Stimulated activated CD4-positive, alpha-beta T cell treated with anti-CD3 and anti-CD28 coated beads, TNF-alpha, amount 100 ng/mL, for 24 hours (primary cell): ENCODE data around the gene FSHR.

Source experiments
- DNase-seq, 3 experiments: peaks; one replicate each; pipeline ENCODE4 v3.0.0-alpha.2; 2020; ENCODE audit warnings: low read depth in 3 of 3

Gene FSHR

GRCh38 chr2:49154140-49154539 is at the start of gene FSHR:
Gene FSHR (minus strand): TSS chr2:49154515. CDS start chr2:49154417, 98 bp downstream.
- no peak for DNase-seq

- no peak for DNase-seq
Measured at GRCh38 chr2:49199266-49199665, 45.0 kb upstream of the FSHR start.

GRCh38 chr2:49194701-49195100 is 40.4 kb upstream of the FSHR start:
- no peak for DNase-seq

GRCh38 chr2:49192036-49192435 is 37.7 kb upstream of the FSHR start:
- DNase-seq = no peak

GRCh38 chr2:49189512-49190225 is 35.4 kb upstream of the FSHR start:
- DNase-seq = no peak

- DNase-seq = no peak
Measured at GRCh38 chr2:49186050-49186648, 31.8 kb upstream of the FSHR start.

GRCh38 chr2:49178656-49179055 is 24.3 kb upstream of the FSHR start:
- DNase-seq = no peak

- no peak for DNase-seq
Measured at GRCh38 chr2:49177194-49177593, 22.9 kb upstream of the FSHR start.

GRCh38 chr2:49175831-49176230 is 21.5 kb upstream of the FSHR start:
- DNase-seq = no peak

- DNase-seq = no peak
Measured at GRCh38 chr2:49174750-49175149, 20.4 kb upstream of the FSHR start.

- DNase-seq = no peak
Measured at GRCh38 chr2:49167131-49167530, 12.8 kb upstream of the FSHR start.

GRCh38 chr2:49165662-49166061 is 11.3 kb upstream of the FSHR start:
- no peak for DNase-seq

- DNase-seq = no peak
Measured at GRCh38 chr2:49164729-49165128, 10.4 kb upstream of the FSHR start.

GRCh38 chr2:49162151-49162550 is 7.8 kb upstream of the FSHR start:
- no peak for DNase-seq

- DNase-seq = no peak
Measured at GRCh38 chr2:49154891-49155290, 576 bp upstream of the FSHR start.

GRCh38 chr2:49153252-49153651 is 1.1 kb downstream of the FSHR start:
- no peak for DNase-seq

- no peak for DNase-seq
Measured at GRCh38 chr2:49152824-49153223, 1.5 kb downstream of the FSHR start.

GRCh38 chr2:49146401-49146800 is 7.9 kb downstream of the FSHR start:
- no peak for DNase-seq

GRCh38 chr2:49131801-49132200 is 22.5 kb downstream of the FSHR start:
- no peak for DNase-seq

GRCh38 chr2:49129034-49129433 is 25.3 kb downstream of the FSHR start:
- no peak for DNase-seq

GRCh38 chr2:49123600-49123999 is 30.7 kb downstream of the FSHR start:
- DNase-seq = no peak

- no peak for DNase-seq
Measured at GRCh38 chr2:49122107-49122506, 32.2 kb downstream of the FSHR start.

- DNase-seq = no peak
Measured at GRCh38 chr2:49113046-49113445, 41.3 kb downstream of the FSHR start.

- DNase-seq = no peak
Measured at GRCh38 chr2:49111456-49111855, 42.9 kb downstream of the FSHR start.
